ENCODE measurements around the gene MRC2.

DNA sequence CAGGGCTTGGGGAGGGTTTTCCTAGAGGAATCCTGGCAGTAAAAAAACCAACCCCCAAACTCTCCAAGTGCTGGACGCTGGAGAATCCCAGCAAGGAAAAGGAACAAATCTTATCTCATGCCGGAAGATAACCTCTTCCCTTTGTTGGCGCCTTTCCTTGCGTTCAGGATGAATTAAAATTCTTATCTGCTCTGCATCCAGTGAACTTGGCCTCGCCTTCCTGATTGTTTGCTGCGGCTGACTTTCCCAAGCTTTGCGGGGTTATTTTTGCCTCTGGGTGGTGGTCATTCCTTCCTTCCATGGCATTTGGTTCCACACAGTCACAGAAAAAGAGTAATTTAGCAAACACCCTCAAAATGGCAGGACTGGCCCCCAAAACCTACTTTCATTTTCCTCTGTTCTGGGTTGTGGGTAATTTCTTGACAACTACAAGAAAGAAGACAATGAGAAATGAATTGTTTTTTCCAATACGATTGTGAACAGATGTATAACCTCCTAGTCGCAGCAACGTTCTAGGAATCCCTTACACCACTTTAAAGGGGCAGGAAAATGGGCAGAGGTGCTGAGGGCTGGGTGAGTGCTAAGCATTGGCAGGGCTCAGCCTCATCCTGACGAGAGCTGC is 77.8 kb downstream of the MRC2 start:
- no peak for TF ChIP-seq POLR2AphosphoS5 (IDR thresholded peaks at IDR 0.05)
- TF ChIP-seq, protein P1, sequence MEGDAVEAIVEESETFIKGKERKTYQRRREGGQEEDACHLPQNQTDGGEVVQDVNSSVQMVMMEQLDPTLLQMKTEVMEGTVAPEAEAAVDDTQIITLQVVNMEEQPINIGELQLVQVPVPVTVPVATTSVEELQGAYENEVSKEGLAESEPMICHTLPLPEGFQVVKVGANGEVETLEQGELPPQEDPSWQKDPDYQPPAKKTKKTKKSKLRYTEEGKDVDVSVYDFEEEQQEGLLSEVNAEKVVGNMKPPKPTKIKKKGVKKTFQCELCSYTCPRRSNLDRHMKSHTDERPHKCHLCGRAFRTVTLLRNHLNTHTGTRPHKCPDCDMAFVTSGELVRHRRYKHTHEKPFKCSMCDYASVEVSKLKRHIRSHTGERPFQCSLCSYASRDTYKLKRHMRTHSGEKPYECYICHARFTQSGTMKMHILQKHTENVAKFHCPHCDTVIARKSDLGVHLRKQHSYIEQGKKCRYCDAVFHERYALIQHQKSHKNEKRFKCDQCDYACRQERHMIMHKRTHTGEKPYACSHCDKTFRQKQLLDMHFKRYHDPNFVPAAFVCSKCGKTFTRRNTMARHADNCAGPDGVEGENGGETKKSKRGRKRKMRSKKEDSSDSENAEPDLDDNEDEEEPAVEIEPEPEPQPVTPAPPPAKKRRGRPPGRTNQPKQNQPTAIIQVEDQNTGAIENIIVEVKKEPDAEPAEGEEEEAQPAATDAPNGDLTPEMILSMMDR (IDR thresholded peaks at IDR 0.05) = no peak
